KOPT-K1 (cell line): ENCODE data around the gene OR51F2.
"Not testable (repeated sequence)": the region's sequence is repeated elsewhere in the genome, so short reads cannot be mapped to it uniquely, and the experiment has no call there.

Source experiments
- H3K27ac ChIP-seq: fragments of 200-600 bp; sonication (generic); 2 replicates; pipeline ENCODE4 v1.5.1; 2016; ENCODE audit warnings: antibody characterized with exemption, mild to moderate bottlenecking, low read depth, low read length; ENCODE audit not compliant: poor library complexity, severe bottlenecking
- H3K36me3 ChIP-seq: fragments of 200-600 bp; sonication (generic); 2 replicates; pipeline ENCODE4 v1.5.1; 2017; ENCODE audit warnings: antibody characterized with exemption, mild to moderate bottlenecking, low read length, moderate library complexity; ENCODE audit not compliant: insufficient read depth
- H3K9me3 ChIP-seq: fragments of 200-600 bp; sonication (generic); 2 replicates; pipeline ENCODE4 v1.5.1; 2017; ENCODE audit warnings: antibody characterized with exemption, low read length, mild to moderate bottlenecking; ENCODE audit not compliant: insufficient read depth, poor library complexity, severe bottlenecking

Gene OR51F2

GRCh38 chr11:4854286-4854685 is 33.2 kb downstream of the OR51F2 start:
- not testable (repeated sequence) for H3K27ac ChIP-seq, H3K9me3 ChIP-seq, H3K36me3 ChIP-seq

DNA sequence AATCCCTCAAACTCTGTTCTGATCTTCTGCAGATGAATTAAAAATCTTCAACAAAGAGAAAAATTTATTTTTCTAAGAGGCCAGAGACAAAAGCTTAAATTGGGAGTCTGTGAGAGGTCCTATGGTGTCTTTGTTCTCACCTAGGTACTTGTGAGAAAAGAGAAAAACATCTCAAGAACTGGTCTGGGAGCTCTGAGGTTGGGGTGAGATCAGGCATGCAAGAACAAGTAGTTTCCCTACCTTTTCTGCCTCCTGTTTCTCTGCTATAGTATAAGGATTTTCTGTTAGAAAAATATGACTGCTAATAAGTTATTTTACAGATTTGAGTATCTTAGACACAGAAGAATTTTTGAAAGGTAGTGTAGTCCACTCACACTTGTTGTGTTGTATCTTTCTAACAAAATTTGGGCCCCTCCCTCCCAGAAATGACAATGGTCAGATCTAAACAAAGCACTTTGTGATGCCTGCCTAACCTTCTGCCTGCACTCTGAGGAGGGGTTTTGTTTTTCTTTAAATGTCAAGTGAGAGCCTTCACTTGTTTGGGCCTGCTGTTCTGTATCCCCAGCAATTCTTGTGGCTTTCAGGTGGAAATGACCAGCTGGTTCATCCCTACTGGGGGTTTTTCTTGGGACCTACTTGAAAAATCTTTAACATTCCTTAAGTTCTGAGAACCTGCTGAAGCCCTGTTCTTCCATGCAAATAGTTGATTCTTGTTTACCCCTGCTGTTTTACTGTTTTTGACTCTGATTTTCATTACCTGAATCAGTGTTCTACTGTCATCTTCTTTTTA is 41.5 kb downstream of the OR51F2 start:
- Histone ChIP-seq H3K27ac (no peak overlapping the region), H3K36me3 (no peaks in the 10 kb centered on the region), H3K9me3 (no peaks in the 10 kb centered on the region)

DNA sequence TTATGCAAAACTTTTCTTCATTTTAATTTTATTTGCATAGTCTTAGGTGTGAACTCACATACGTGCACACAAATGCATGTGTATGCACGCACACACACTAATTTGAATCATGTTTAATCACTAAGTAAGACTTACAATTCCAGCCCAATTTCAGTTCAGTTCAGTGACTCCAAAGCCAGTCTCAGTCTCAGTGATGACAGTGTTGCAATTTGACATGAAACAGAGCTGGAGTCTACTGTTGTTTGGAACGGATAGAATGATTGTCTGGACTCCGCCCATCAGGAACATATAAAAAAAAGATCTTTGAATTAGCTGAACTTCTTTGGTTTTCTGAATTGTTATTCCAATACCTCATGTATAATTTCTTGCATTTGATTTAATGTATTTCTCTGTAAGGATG is 42.8 kb downstream of the OR51F2 start:
- Histone ChIP-seq H3K27ac (no peak overlapping the region), H3K36me3 (no peaks in the 10 kb centered on the region), H3K9me3 (no peaks in the 10 kb centered on the region)

- Histone ChIP-seq H3K36me3 (no peaks in the 10 kb centered on the region), H3K27ac (no peak overlapping the region), H3K9me3 (no peaks in the 10 kb centered on the region)
Measured at GRCh38 chr11:4865855-4866254, 44.7 kb downstream of the OR51F2 start.
